Measurements from ENCODE around the gene INHBE.
A peak's percentile ranks its signal among the peaks of the same experiment; 100 is the strongest.

The INHBE gene

GRCh38 chr12:57434517-57435223, 20.4 kb upstream of the INHBE start, which contains the start of gene INHBC:
Gene INHBC, plus strand, starts transcription at chr12:57434784. Its CDS starts 103 bp downstream, at chr12:57434887.
- Histone ChIP-seq H3K4me1 (ENCODE audit: insufficient read depth, low read length, poor library complexity, severe bottlenecking) (peaks cover 27% of the 10 kb centered on the region), H3K36me3 (ENCODE audit: insufficient read depth, low read length) (no peaks in the 10 kb centered on the region), H3K9ac (ENCODE audit: low read depth, low read length, poor library complexity, severe bottlenecking) (peak within 1 kb of the TSS; percentile 77), H3K4me3 (ENCODE audit: low read length, poor library complexity, severe bottlenecking) (peak within 1 kb of the TSS; percentile 73), H3F3A (ENCODE audit: low read depth) (peaks cover 2% of the 10 kb centered on the region; the same call in 1 of the 2 replicates), H3K79me2 (ENCODE audit: insufficient read depth, low read length) (peaks cover 18% of the 10 kb centered on the region), H3K27me3 (ENCODE audit: insufficient read depth, low read length, poor library complexity, severe bottlenecking) (no peaks in the 10 kb centered on the region), H2AFZ (ENCODE audit: low read length) (peak within 1 kb of the TSS; percentile 86), H3K4me2 (ENCODE audit: low read depth, low read length, poor library complexity, severe bottlenecking) (peak within 1 kb of the TSS; percentile 78), H3K9me3 (ENCODE audit: insufficient read depth, low read depth, low read length) (no peaks in the 10 kb centered on the region), H4K20me1 (ENCODE audit: insufficient read depth, low read length, poor library complexity, severe bottlenecking) (peaks cover 5% of the 10 kb centered on the region), H3K9me2 (replicated peaks; ENCODE audit: low read depth, low read length) (no peaks in the 10 kb centered on the region)
- TF ChIP-seq, protein P1, sequence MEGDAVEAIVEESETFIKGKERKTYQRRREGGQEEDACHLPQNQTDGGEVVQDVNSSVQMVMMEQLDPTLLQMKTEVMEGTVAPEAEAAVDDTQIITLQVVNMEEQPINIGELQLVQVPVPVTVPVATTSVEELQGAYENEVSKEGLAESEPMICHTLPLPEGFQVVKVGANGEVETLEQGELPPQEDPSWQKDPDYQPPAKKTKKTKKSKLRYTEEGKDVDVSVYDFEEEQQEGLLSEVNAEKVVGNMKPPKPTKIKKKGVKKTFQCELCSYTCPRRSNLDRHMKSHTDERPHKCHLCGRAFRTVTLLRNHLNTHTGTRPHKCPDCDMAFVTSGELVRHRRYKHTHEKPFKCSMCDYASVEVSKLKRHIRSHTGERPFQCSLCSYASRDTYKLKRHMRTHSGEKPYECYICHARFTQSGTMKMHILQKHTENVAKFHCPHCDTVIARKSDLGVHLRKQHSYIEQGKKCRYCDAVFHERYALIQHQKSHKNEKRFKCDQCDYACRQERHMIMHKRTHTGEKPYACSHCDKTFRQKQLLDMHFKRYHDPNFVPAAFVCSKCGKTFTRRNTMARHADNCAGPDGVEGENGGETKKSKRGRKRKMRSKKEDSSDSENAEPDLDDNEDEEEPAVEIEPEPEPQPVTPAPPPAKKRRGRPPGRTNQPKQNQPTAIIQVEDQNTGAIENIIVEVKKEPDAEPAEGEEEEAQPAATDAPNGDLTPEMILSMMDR (conservative IDR thresholded peaks at IDR 0.05; ENCODE audit: low read length), result no peak
- TF ChIP-seq EZH2phosphoT487 (IDR thresholded peaks at IDR 0.05; ENCODE audit: borderline replicate concordance), result no peak

DNA sequence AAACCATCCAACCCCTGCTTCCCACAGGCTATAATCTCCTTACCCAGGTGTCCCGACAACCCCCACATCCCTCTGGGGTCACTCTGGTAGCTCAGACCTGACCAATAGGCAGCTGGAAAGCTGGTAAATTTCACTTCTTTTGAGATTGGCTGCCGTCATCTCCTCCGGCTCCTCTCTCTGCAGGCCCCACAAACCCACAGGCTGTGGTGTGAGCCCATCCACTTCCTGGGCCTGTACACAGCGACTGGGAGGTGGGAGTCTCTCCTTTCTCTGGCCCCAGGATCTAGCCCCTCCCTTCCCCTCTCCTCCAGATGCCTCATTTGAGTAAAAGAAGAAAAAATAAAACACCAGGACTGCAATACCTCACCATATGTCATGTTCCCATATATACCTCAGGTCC, 19.8 kb upstream of the INHBE start:
- Histone ChIP-seq H3K36me3 (ENCODE audit: insufficient read depth, low read length) (no peaks in the 10 kb centered on the region), H3K4me1 (ENCODE audit: insufficient read depth, low read length, poor library complexity, severe bottlenecking) (peaks cover 26% of the 10 kb centered on the region), H3K27me3 (ENCODE audit: insufficient read depth, low read length, poor library complexity, severe bottlenecking) (no peaks in the 10 kb centered on the region), H3K9me3 (ENCODE audit: insufficient read depth, low read depth, low read length) (no peaks in the 10 kb centered on the region), H3K4me2 (ENCODE audit: low read depth, low read length, poor library complexity, severe bottlenecking) (peak overlapping the region; percentile 78), H3K4me3 (ENCODE audit: low read length, poor library complexity, severe bottlenecking) (peak overlapping the region; percentile 73), H4K20me1 (ENCODE audit: insufficient read depth, low read length, poor library complexity, severe bottlenecking) (peaks cover under 1% of the 10 kb centered on the region), H3K9me2 (replicated peaks; ENCODE audit: low read depth, low read length) (no peaks in the 10 kb centered on the region), H2AFZ (ENCODE audit: low read length) (peak overlapping the region; percentile 86), H3K9ac (ENCODE audit: low read depth, low read length, poor library complexity, severe bottlenecking) (peak overlapping the region; percentile 77), H3F3A (ENCODE audit: low read depth) (peaks cover 2% of the 10 kb centered on the region; the same call in 1 of the 2 replicates), H3K79me2 (ENCODE audit: insufficient read depth, low read length) (peaks cover 12% of the 10 kb centered on the region)
- TF ChIP-seq EZH2phosphoT487 (IDR thresholded peaks at IDR 0.05; ENCODE audit: borderline replicate concordance), result no peak
- TF ChIP-seq, protein P1 (conservative IDR thresholded peaks at IDR 0.05; ENCODE audit: low read length), result no peak

GRCh38 chr12:57438400-57438799, 16.7 kb upstream of the INHBE start:
- Histone ChIP-seq H2AFZ (ENCODE audit: low read length) (no peak overlapping the region), H3K36me3 (ENCODE audit: insufficient read depth, low read length) (no peaks in the 10 kb centered on the region), H3K9me3 (ENCODE audit: insufficient read depth, low read depth, low read length) (no peaks in the 10 kb centered on the region), H3K79me2 (ENCODE audit: insufficient read depth, low read length) (no peaks in the 10 kb centered on the region), H3K9ac (ENCODE audit: low read depth, low read length, poor library complexity, severe bottlenecking) (no peak overlapping the region), H3K9me2 (replicated peaks; ENCODE audit: low read depth, low read length) (no peaks in the 10 kb centered on the region), H3K27me3 (ENCODE audit: insufficient read depth, low read length, poor library complexity, severe bottlenecking) (no peaks in the 10 kb centered on the region), H3K4me2 (ENCODE audit: low read depth, low read length, poor library complexity, severe bottlenecking) (no peak overlapping the region), H3K4me3 (ENCODE audit: low read length, poor library complexity, severe bottlenecking) (no peak overlapping the region), H3F3A (ENCODE audit: low read depth) (peaks cover 2% of the 10 kb centered on the region; the same call in 1 of the 2 replicates), H4K20me1 (ENCODE audit: insufficient read depth, low read length, poor library complexity, severe bottlenecking) (no peaks in the 10 kb centered on the region), H3K4me1 (ENCODE audit: insufficient read depth, low read length, poor library complexity, severe bottlenecking) (peaks cover 13% of the 10 kb centered on the region)
- TF ChIP-seq, protein P1 (conservative IDR thresholded peaks at IDR 0.05; ENCODE audit: low read length), result no peak
- no peak for TF ChIP-seq EZH2phosphoT487 (IDR thresholded peaks at IDR 0.05; ENCODE audit: borderline replicate concordance)
